Loucy (cell line): ENCODE results near the gene PCDHGA11.

ENCODE experiments used
- CTCF ChIP-seq: fragments of 200-600 bp; sonication (generic); conservative IDR thresholded peaks from 2 replicates; pipeline ENCODE4 v1.5.1; 2014; ENCODE audit warnings: mild to moderate bottlenecking, antibody characterized with exemption, low read length
- EZH2phosphoT487 ChIP-seq: fragments of 200-600 bp; IDR thresholded peaks from 2 replicates; pipeline ENCODE4 v1.6.1; 2018; ENCODE audit warnings: antibody characterized with exemption, mild to moderate bottlenecking, moderate library complexity, borderline replicate concordance

- TF ChIP-seq CTCF = no peak
- TF ChIP-seq EZH2phosphoT487 = no peak
These were observed 13.2 kb downstream of the PCDHGA11 start for GRCh38 chr5:141434006-141434405.
